ENCODE results near the gene MYCBPAP. TPM values are rescaled to one million over a fixed set of nuclear protein-coding genes. Genes with fewer than 3 reads are reported as not detected.

Gene MYCBPAP
- total RNA-seq, 1 experiment from 2014 or later: 2.7 TPM

DNA sequence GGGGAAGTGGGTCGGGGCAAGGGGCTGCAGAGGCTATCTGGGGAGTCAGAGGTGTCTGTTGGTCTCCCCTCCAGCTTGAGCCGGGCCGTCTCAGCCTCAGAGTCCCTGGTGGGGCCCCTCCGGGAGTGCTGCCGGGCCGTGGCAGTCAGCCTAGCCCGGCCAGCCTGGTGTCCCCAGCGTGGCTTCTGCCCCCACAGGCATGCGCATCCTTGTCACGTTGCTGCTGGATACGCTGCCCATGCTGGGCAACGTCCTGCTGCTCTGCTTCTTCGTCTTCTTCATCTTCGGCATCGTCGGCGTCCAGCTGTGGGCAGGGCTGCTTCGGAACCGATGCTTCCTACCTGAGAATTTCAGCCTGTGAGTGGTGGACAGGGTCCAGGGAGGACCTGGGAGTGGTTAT, 63.4 kb downstream of the MYCBPAP start:
- Mint-ChIP-seq H3K4me3 (ENCODE audit: unreplicated experiment) (no peak overlapping the region), H3K27ac (ENCODE audit: unreplicated experiment) (no peak overlapping the region), H3K4me1 (ENCODE audit: low read depth, unreplicated experiment) (no peaks in the 10 kb centered on the region), H3K36me3 (ENCODE audit: insufficient read depth, unreplicated experiment) (no peaks in the 10 kb centered on the region), H3K9me3 (ENCODE audit: unreplicated experiment) (no peaks in the 10 kb centered on the region), H3K27me3 (ENCODE audit: insufficient read depth, unreplicated experiment) (peaks cover 3% of the 10 kb centered on the region)
- intact Hi-C loops (cut with micrococcal nuclease; ENCODE audit: unreplicated experiment): no loop called here
- no peak for DNase-seq
- no peaks in the 10 kb centered on the region for H3K9me3 ChIP-seq
- H3K4me3 ChIP-seq (ENCODE audit: low read depth, low read length): no peak overlapping the region
- BruUV-seq (replicated peaks): no TSS peak
- no peaks in the 10 kb centered on the region for H3K27me3 ChIP-seq (replicated peaks; ENCODE audit: control insufficient read depth, insufficient read depth, low read length)
- no peaks in the 10 kb centered on the region for H3K4me1 ChIP-seq
- no peaks in the 10 kb centered on the region for H3K36me3 ChIP-seq (ENCODE audit: control insufficient read depth, insufficient read depth, low read length)
- ChIA-PET POLR2A (no interaction called here), CTCF (interaction anchor here (0.6 kb wide), 1 partner anchor 77 kb away, joined by 3 read pairs; no protein-coding TSS in a partner anchor)
- TF ChIP-seq, protein P1, sequence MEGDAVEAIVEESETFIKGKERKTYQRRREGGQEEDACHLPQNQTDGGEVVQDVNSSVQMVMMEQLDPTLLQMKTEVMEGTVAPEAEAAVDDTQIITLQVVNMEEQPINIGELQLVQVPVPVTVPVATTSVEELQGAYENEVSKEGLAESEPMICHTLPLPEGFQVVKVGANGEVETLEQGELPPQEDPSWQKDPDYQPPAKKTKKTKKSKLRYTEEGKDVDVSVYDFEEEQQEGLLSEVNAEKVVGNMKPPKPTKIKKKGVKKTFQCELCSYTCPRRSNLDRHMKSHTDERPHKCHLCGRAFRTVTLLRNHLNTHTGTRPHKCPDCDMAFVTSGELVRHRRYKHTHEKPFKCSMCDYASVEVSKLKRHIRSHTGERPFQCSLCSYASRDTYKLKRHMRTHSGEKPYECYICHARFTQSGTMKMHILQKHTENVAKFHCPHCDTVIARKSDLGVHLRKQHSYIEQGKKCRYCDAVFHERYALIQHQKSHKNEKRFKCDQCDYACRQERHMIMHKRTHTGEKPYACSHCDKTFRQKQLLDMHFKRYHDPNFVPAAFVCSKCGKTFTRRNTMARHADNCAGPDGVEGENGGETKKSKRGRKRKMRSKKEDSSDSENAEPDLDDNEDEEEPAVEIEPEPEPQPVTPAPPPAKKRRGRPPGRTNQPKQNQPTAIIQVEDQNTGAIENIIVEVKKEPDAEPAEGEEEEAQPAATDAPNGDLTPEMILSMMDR (IDR thresholded peaks at IDR 0.05; ENCODE audit: insufficient read depth in 1 of 2, low read depth in 1 of 2, low read length in 1 of 2, severe bottlenecking in 1 of 2, unreplicated experiment in 1 of 2): no peak

GRCh38 chr17:50572541-50572940, 64.3 kb downstream of the MYCBPAP start:
- H3K27me3 Mint-ChIP-seq (ENCODE audit: insufficient read depth, unreplicated experiment): peaks cover 2% of the 10 kb centered on the region
- Histone ChIP-seq H3K36me3 (ENCODE audit: control insufficient read depth, insufficient read depth, low read length) (no peaks in the 10 kb centered on the region), H3K4me1 (no peaks in the 10 kb centered on the region), H3K4me3 (ENCODE audit: low read depth, low read length) (no peak overlapping the region), H3K9me3 (no peaks in the 10 kb centered on the region), H3K27me3 (replicated peaks; ENCODE audit: control insufficient read depth, insufficient read depth, low read length) (no peaks in the 10 kb centered on the region)
- TF ChIP-seq, protein P1 (IDR thresholded peaks at IDR 0.05; ENCODE audit: insufficient read depth in 1 of 2, low read depth in 1 of 2, low read length in 1 of 2, severe bottlenecking in 1 of 2, unreplicated experiment in 1 of 2): no peak
- H3K27ac Mint-ChIP-seq (ENCODE audit: unreplicated experiment): no peak overlapping the region
- H3K4me1 Mint-ChIP-seq (ENCODE audit: low read depth, unreplicated experiment): no peaks in the 10 kb centered on the region
- POLR2A ChIA-PET: no interaction called here
- no TSS peak for BruUV-seq (replicated peaks)
- H3K9me3 Mint-ChIP-seq (ENCODE audit: unreplicated experiment): no peaks in the 10 kb centered on the region
- no peak for DNase-seq
- intact Hi-C loops (cut with micrococcal nuclease; ENCODE audit: unreplicated experiment): no loop called here
- no peak overlapping the region for H3K4me3 Mint-ChIP-seq (ENCODE audit: unreplicated experiment)
- no peaks in the 10 kb centered on the region for H3K36me3 Mint-ChIP-seq (ENCODE audit: insufficient read depth, unreplicated experiment)
- CTCF ChIA-PET: no interaction called here

- Mint-ChIP-seq H3K9me3 (ENCODE audit: unreplicated experiment) (no peaks in the 10 kb centered on the region), H3K27ac (ENCODE audit: unreplicated experiment) (no peak overlapping the region), H3K36me3 (ENCODE audit: insufficient read depth, unreplicated experiment) (no peaks in the 10 kb centered on the region), H3K27me3 (ENCODE audit: insufficient read depth, unreplicated experiment) (peaks cover 2% of the 10 kb centered on the region), H3K4me1 (ENCODE audit: low read depth, unreplicated experiment) (no peaks in the 10 kb centered on the region), H3K4me3 (ENCODE audit: unreplicated experiment) (no peak overlapping the region)
- TF ChIP-seq, protein P1 (IDR thresholded peaks at IDR 0.05; ENCODE audit: insufficient read depth in 1 of 2, low read depth in 1 of 2, low read length in 1 of 2, severe bottlenecking in 1 of 2, unreplicated experiment in 1 of 2): no peak
- Histone ChIP-seq H3K27me3 (replicated peaks; ENCODE audit: control insufficient read depth, insufficient read depth, low read length) (no peaks in the 10 kb centered on the region), H3K9me3 (no peaks in the 10 kb centered on the region), H3K4me1 (no peaks in the 10 kb centered on the region), H3K4me3 (ENCODE audit: low read depth, low read length) (no peak overlapping the region), H3K36me3 (ENCODE audit: control insufficient read depth, insufficient read depth, low read length) (no peaks in the 10 kb centered on the region)
- no peak for DNase-seq
- no TSS peak for BruUV-seq (replicated peaks)
- ChIA-PET CTCF (interaction anchor here (0.6 to 3.5 kb wide), 3 partner anchors 19 to 62 kb away, joined by 3 to 14 read pairs (median 4); no protein-coding TSS in a partner anchor), POLR2A (no interaction called here)
- intact Hi-C loops (cut with micrococcal nuclease; ENCODE audit: unreplicated experiment): no loop called here
Observed at GRCh38 chr17:50573866-50574611, 65.8 kb downstream of the MYCBPAP start.
